22Rv1 (cell line): ENCODE measurements around the gene WWC2.

Source experiments
- H3K27ac ChIP-seq: fragments of 450-650 bp; 2 replicates; pipeline ENCODE4 v1.5.1; 2017
- CTCF ChIP-seq: fragments of 450-650 bp; IDR thresholded peaks from 2 replicates; pipeline ENCODE4 v1.5.1; 2017; ENCODE audit warnings: mild to moderate bottlenecking
- ZFX ChIP-seq: fragments of 450-650 bp; IDR thresholded peaks from 2 replicates; pipeline ENCODE4 v1.6.1; 2017; ENCODE audit warnings: antibody characterized with exemption, borderline replicate concordance

WWC2 gene

GRCh38 chr4:183173580-183174526 is 74.8 kb downstream of the WWC2 start:
- H3K27ac ChIP-seq, result no peak overlapping the region

GRCh38 chr4:183175631-183176232 is 76.7 kb downstream of the WWC2 start:
- no peak overlapping the region for H3K27ac ChIP-seq
- no peak for TF ChIP-seq CTCF
- TF ChIP-seq ZFX, result no peak

More at GRCh38 chr4:183173580-183174526, 74.8 kb downstream of the WWC2 start:
- TF ChIP-seq ZFX, result no peak
- no peak for TF ChIP-seq CTCF

GRCh38 chr4:183177001-183177400 is 77.9 kb downstream of the WWC2 start:
- no peak overlapping the region for H3K27ac ChIP-seq
- TF ChIP-seq ZFX, result no peak
- no peak for TF ChIP-seq CTCF

GRCh38 chr4:183178201-183178600 is 79.1 kb downstream of the WWC2 start:
- H3K27ac ChIP-seq, result no peak overlapping the region
- TF ChIP-seq ZFX, result no peak

GRCh38 chr4:183180096-183180495 is 81.0 kb downstream of the WWC2 start:
- TF ChIP-seq ZFX (no peak), CTCF (no peak)
- no peak overlapping the region for H3K27ac ChIP-seq

- no peak for TF ChIP-seq ZFX
- TF ChIP-seq CTCF, result no peak
- no peak overlapping the region for H3K27ac ChIP-seq
Measured at GRCh38 chr4:183180621-183181020, 81.6 kb downstream of the WWC2 start.

GRCh38 chr4:183181081-183181480 is 82.0 kb downstream of the WWC2 start:
- TF ChIP-seq CTCF (no peak), ZFX (no peak)
- H3K27ac ChIP-seq, result no peak overlapping the region
